Measurements from ENCODE around the gene DPYSL4. TPM values are rescaled to one million over a fixed set of nuclear protein-coding genes. Genes with fewer than 3 reads are reported as not detected.
"Not testable (repeated sequence)": the region's sequence is repeated elsewhere in the genome, so short reads cannot be mapped to it uniquely, and the experiment has no call there.

Gene DPYSL4
- total RNA-seq, 1 experiment from 2014 or later, result 22.3 TPM

DNA sequence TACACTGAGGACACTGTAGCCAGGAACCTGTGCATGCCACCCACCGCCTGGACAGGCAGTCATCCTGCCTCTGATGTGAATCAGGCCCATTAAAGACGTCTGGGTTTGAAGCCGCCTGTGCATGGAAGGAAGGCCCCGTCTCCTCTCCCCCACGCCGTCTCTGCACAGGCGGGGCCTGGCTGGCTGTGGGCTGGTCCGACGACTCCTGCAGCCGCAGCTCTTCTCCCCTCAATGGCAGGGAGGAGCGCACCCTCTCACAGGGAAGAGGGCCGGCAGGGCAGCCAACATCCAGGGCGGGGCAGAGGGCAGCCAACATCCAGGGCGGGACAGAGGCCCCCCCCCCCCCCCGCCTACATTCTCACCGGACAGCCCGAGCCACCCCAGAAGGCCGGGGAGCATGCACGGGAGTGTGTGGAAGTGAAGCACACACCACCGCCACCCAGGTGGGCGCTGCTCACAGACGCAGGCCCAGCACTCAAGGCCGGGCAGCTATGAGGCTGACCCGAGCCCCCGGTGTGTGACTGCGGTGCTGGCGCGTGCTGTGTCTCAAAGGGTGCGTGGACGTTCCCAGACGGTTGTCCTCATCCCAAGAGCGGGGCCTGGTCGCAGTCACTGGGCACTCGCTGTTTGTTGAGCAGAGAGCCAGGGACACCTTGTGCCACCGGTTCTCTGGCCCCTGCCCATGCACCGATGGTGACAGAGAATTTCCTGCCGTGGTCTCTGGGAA is 19.1 kb downstream of the DPYSL4 start:
- H3K9me3 ChIP-seq, result no peaks in the 10 kb centered on the region
- no peak overlapping the region for H3K4me3 ChIP-seq
- H3K27me3 ChIP-seq, result no peaks in the 10 kb centered on the region
- no peaks in the 10 kb centered on the region for H3K36me3 ChIP-seq
- DNase-seq, result no peak

DNA sequence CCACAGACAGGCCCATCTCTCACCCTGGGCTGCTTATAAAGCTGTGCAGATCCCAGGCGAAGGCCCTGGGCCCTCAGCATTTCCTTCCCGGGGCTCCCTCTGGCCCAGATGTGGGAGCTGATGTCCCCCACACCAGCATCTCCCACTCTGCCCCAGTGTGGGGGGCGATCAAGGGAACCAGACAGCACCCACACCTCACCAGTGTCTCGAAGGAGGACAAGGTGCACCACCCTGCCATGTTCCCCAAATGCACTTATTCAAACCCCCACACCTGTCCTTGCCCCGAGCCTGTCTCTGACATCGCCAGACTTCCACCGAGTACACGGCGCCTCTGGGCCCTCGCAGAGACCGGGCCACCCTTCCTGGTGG is 19.6 kb downstream of the DPYSL4 start:
- DNase-seq, result no peak
- H3K36me3 ChIP-seq, result no peaks in the 10 kb centered on the region
- H3K27me3 ChIP-seq, result no peaks in the 10 kb centered on the region
- no peak overlapping the region for H3K4me3 ChIP-seq
- H3K9me3 ChIP-seq, result no peaks in the 10 kb centered on the region

- DNase-seq, result no peak
- Histone ChIP-seq H3K27me3 (no peaks in the 10 kb centered on the region), H3K4me3 (no peak overlapping the region), H3K9me3 (no peaks in the 10 kb centered on the region), H3K36me3 (no peaks in the 10 kb centered on the region)
Measured at GRCh38 chr10:132206806-132207535, 20.2 kb downstream of the DPYSL4 start.

GRCh38 chr10:132207536-132208461 is 21.1 kb downstream of the DPYSL4 start:
- no peak for DNase-seq
- H3K27me3 ChIP-seq, result no peaks in the 10 kb centered on the region
- H3K4me3 ChIP-seq, result no peak overlapping the region
- H3K9me3 ChIP-seq, result no peaks in the 10 kb centered on the region
- H3K36me3 ChIP-seq, result no peaks in the 10 kb centered on the region

GRCh38 chr10:132208462-132209050 is 21.8 kb downstream of the DPYSL4 start:
- no peaks in the 10 kb centered on the region for H3K27me3 ChIP-seq
- no peak overlapping the region for H3K4me3 ChIP-seq
- H3K9me3 ChIP-seq, result no peaks in the 10 kb centered on the region
- no peaks in the 10 kb centered on the region for H3K36me3 ChIP-seq
- no peak for DNase-seq

DNA sequence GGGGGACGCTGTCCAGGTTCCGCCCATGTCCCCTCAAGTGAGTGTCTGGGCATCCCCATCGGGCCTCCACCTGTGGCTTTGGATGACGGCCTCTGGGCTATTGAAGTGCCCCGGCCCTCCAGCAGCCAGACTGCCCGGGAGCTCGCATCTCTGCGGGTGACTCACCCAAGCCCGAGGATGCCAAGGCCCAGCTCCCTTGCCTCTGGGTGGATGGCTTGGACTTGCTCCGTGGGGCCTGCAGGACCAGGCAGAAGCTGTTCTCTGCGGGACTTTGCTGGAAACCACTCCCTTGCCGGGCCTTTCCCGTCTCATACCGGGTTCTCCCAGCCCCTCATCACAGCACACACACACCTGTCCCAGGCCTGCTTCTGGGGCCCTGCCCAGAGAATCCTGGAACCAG is 22.4 kb downstream of the DPYSL4 start:
- H3K36me3 ChIP-seq, result no peaks in the 10 kb centered on the region
- H3K4me3 ChIP-seq, result no peak overlapping the region
- H3K27me3 ChIP-seq, result no peaks in the 10 kb centered on the region
- no peaks in the 10 kb centered on the region; the same call in 1 of the 2 replicates for H3K9me3 ChIP-seq
- peak; percentile 83 for DNase-seq

DNA sequence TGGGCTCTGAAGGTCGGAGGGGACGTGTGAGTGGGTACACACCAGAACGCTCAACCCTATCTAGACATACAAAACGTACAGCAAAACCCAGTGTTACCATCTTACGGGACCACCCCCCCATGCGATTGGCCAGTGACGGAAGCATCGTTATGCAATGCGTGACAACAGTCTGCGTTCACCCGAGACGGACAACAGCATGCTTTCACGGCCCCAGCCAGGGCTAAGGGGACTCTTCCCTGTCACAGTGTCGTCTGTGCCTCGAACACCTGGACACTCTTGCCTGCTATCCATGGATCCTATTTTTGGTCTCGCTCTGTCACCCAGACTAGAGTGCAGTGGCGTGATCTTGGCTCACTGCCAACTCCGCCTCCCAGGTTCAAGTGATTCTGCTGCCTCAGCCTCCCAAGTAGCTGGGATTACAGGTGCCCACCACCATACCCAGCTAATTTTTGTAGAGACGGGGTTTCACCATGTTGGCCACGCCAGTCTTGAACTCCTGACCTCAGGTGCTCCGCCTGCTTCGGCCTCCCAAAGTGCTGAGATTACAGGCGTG is 23.3 kb downstream of the DPYSL4 start:
- DNase-seq, result no peak
- no peaks in the 10 kb centered on the region for H3K27me3 ChIP-seq
- no peaks in the 10 kb centered on the region; the same call in 1 of the 2 replicates for H3K9me3 ChIP-seq
- no peaks in the 10 kb centered on the region for H3K36me3 ChIP-seq
- no peak overlapping the region for H3K4me3 ChIP-seq

DNA sequence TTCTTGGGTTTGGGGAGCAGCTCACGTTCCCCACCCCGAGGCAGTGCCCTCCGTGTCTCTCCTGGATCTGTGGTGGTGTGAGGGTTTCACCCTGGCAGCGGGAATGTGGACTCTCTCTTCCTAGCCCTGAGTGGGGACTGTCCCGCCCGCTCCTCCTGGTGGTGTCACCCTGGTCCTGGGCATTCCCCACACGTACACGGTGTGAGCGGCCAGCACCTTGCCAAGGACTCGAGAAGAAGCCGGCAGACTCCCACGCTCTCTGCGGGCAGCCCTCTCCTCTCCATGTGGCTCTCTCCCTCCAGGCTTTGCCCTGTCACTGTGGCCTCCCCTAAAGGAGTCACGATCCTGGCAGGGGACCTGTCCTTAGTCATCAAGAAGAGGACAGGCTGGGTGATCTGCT is 24.0 kb downstream of the DPYSL4 start:
- no peaks in the 10 kb centered on the region for H3K27me3 ChIP-seq

GRCh38 chr10:132211246-132211645 is 24.5 kb downstream of the DPYSL4 start:
- Histone ChIP-seq H3K36me3 (no peaks in the 10 kb centered on the region), H3K4me3 (no peak overlapping the region), H3K9me3 (no peaks in the 10 kb centered on the region; the same call in none of the 2 replicates), H3K27me3 (no peaks in the 10 kb centered on the region)
- DNase-seq, result no peak

More for the DNA sequence above, 24.0 kb downstream of the DPYSL4 start:
- H3K9me3 ChIP-seq, result no peaks in the 10 kb centered on the region; the same call in none of the 2 replicates
- H3K36me3 ChIP-seq, result no peaks in the 10 kb centered on the region
- no peak overlapping the region for H3K4me3 ChIP-seq
- DNase-seq, result no peak

DNA sequence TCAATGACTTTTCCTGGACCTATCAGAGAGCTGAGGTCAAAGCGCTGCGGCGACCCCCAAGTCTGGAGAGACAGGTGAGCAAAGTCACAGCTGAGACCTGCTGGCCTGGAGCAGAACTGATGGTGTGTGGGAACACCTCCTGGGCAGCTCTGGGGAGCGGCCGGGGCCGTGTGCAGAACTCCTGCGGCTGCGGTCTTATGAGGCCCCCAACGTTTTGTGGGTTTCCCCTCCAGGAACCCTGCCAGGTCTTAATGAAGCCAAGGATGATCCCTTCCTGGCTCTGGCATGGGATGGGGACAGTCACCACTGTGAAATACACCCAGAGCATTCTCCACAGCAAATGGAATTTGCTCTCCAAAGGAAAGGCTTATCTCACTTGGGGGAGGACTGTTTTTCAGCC is 26.1 kb downstream of the DPYSL4 start:
- Histone ChIP-seq H3K36me3 (no peaks in the 10 kb centered on the region), H3K9me3 (peaks cover 6% of the 10 kb centered on the region), H3K4me3 (no peak overlapping the region), H3K27me3 (no peaks in the 10 kb centered on the region)
- no peak for DNase-seq

- Histone ChIP-seq H3K4me3 (no peak overlapping the region), H3K27me3 (no peaks in the 10 kb centered on the region), H3K9me3 (peaks cover 10% of the 10 kb centered on the region), H3K36me3 (no peaks in the 10 kb centered on the region)
- no peak for DNase-seq
Measured at GRCh38 chr10:132213917-132214316, 27.2 kb downstream of the DPYSL4 start.

DNA sequence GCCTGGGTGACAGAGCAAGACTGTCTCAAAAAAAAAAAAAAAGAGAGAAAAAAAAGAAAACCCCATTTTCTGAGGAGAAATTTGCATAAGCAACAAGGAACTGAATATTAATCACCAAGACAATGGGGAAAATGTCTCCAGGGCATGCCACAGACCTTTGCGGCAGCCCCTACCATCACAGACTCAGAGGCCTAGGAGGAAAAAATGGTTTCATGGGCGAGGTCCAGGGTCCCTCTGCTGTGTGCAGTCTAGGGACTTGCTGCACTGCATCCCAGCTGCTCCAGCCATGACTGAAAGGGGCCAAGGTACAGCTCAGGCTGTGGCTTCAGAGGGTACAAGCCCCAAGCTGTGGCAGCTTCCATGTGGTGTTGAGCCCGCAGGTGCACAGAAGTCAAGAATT is 29.7 kb downstream of the DPYSL4 start:
- not testable (repeated sequence) for DNase-seq, H3K27me3 ChIP-seq, H3K9me3 ChIP-seq, H3K36me3 ChIP-seq, H3K4me3 ChIP-seq

- DNase-seq, result no peak
- Histone ChIP-seq H3K27me3 (no peaks in the 10 kb centered on the region), H3K9me3 (peaks cover 10% of the 10 kb centered on the region), H3K36me3 (no peaks in the 10 kb centered on the region), H3K4me3 (no peak overlapping the region)
Measured at GRCh38 chr10:132219486-132219885, 32.7 kb downstream of the DPYSL4 start.

DNA sequence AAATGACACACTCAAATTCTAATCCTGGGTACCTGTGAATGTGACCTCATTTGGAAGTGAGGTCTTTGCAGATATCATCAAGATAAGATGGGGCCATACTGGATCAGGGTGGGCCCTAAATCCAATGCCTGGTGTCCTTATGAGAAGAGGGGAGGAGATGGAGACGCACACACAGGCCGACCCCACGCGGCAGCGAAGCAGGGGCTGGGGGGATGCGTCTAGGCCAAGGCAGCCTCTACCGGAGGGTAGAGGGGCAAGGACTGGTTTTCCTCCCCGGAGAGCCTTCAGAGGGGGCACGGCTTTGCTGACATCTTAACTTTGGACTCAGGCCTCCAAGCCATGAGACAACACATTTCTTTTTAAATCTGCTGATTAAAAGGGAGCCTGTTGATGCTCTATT is 33.3 kb downstream of the DPYSL4 start:
- Histone ChIP-seq H3K27me3 (no peaks in the 10 kb centered on the region), H3K4me3 (no peak overlapping the region), H3K36me3 (no peaks in the 10 kb centered on the region), H3K9me3 (peaks cover 10% of the 10 kb centered on the region)
- DNase-seq, result no peak

GRCh38 chr10:132220996-132221395 is 34.2 kb downstream of the DPYSL4 start:
- not testable (repeated sequence) for H3K4me3 ChIP-seq, H3K36me3 ChIP-seq, DNase-seq, H3K27me3 ChIP-seq, H3K9me3 ChIP-seq

DNA sequence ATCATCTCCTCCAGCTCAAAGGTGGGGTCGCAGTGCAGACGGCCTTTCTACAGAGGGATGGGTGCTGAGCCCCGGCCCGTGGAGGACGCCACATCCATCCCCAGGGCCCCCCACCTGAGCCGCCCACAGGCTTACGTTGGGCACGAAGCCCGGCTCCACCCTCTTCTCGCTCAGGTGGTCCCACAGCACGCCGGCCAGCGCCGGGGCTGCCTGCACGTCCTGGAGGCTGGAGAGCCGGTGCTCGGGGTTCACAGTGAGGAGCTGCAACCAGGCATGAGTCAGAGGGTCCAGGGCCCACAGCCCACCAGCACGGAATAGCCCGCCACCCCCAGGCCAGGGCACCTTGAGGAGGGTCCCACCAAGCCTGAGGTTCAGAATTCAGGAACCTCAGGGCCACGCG is 36.0 kb downstream of the DPYSL4 start:
- Histone ChIP-seq H3K9me3 (peaks cover 5% of the 10 kb centered on the region; the same call in 1 of the 2 replicates), H3K4me3 (no peak overlapping the region), H3K36me3 (no peaks in the 10 kb centered on the region), H3K27me3 (no peaks in the 10 kb centered on the region)
- DNase-seq, result no peak

All from MG63 (cell line).